GM23248 (cell line): ENCODE measurements around the gene GAPT. TPM values are rescaled to one million over a fixed set of nuclear protein-coding genes. Genes with fewer than 3 reads are reported as not detected.

Experiments used
- DNase-seq: peaks from one replicate; pipeline ENCODE4 v3.0.0-alpha.2; 2015
- H2AFZ ChIP-seq: fragments of 200-600 bp; sonication (generic); 2 replicates; pipeline ENCODE4 v1.6.1; 2016; ENCODE audit warnings: antibody characterized with exemption
- H3F3A ChIP-seq: fragments of 200-600 bp; sonication (generic); 2 replicates; pipeline ENCODE4 v1.6.1; 2016; ENCODE audit warnings: mild to moderate bottlenecking, antibody characterized with exemption, mixed run types; ENCODE audit not compliant: insufficient read depth
- H3K27ac ChIP-seq: fragments of 200-600 bp; sonication (generic); 2 replicates; pipeline ENCODE4 v1.5.1; 2016; ENCODE audit warnings: mild to moderate bottlenecking
- H3K27me3 ChIP-seq: fragments of 200-600 bp; sonication (generic); replicated peaks from 2 replicates; pipeline ENCODE4 v1.6.1; 2016; ENCODE audit warnings: mild to moderate bottlenecking; ENCODE audit not compliant: insufficient read depth
- H3K36me3 ChIP-seq: fragments of 200-600 bp; sonication (generic); 2 replicates; pipeline ENCODE4 v1.6.1; 2016; ENCODE audit warnings: low read depth, mild to moderate bottlenecking
- H3K4me1 ChIP-seq: fragments of 200-600 bp; sonication (generic); 2 replicates; pipeline ENCODE4 v1.6.1; 2016; ENCODE audit warnings: mild to moderate bottlenecking; ENCODE audit not compliant: insufficient read depth
- H3K4me2 ChIP-seq: fragments of 200-600 bp; sonication (generic); one replicate; pipeline ENCODE4 v1.6.1; 2016; ENCODE audit warnings: mild to moderate bottlenecking; ENCODE audit not compliant: unreplicated experiment
- H3K4me3 ChIP-seq: fragments of 200-600 bp; sonication (generic); 2 replicates; pipeline ENCODE4 v1.5.1; 2016; ENCODE audit warnings: mild to moderate bottlenecking
- H3K79me2 ChIP-seq: fragments of 200-600 bp; sonication (generic); 2 replicates; pipeline ENCODE4 v1.6.1; 2016; ENCODE audit warnings: mild to moderate bottlenecking; ENCODE audit not compliant: insufficient read depth
- H3K9ac ChIP-seq: fragments of 200-600 bp; sonication (generic); 2 replicates; pipeline ENCODE4 v1.6.1; 2016; ENCODE audit warnings: mild to moderate bottlenecking
- H3K9me2 ChIP-seq: fragments of 200-600 bp; sonication (generic); 2 replicates; pipeline ENCODE4 v1.6.1; 2016; ENCODE audit warnings: mixed run types, mild to moderate bottlenecking, moderate library complexity; ENCODE audit not compliant: insufficient read depth
- H3K9me3 ChIP-seq: fragments of 200-600 bp; sonication (generic); one replicate; pipeline ENCODE4 v1.6.1; 2017; ENCODE audit warnings: low read depth
- H4K20me1 ChIP-seq: fragments of 200-600 bp; sonication (generic); 2 replicates; pipeline ENCODE4 v1.6.0; 2016; ENCODE audit not compliant: insufficient read depth
- EZH2 ChIP-seq: fragments of 200-600 bp; sonication (generic); IDR thresholded peaks from 2 replicates; pipeline ENCODE4 v1.6.1; 2018; ENCODE audit warnings: antibody characterized with exemption, mild to moderate bottlenecking; ENCODE audit not compliant: insufficient read depth, poor library complexity, severe bottlenecking
- EZH2phosphoT487 ChIP-seq: fragments of 200-600 bp; sonication (generic); IDR thresholded peaks from 2 replicates; pipeline ENCODE4 v1.6.1; 2018; ENCODE audit warnings: antibody characterized with exemption, moderate library complexity, mild to moderate bottlenecking, low read depth; ENCODE audit not compliant: insufficient read depth
- WGBS, 2 experiments: methylation state at CpG; one replicate each; pipeline ENCODE4 v1.1.6; 2015 to 2017; ENCODE audit warnings: low lambda C conversion rate in 2 of 2, low coverage in 1 of 2; ENCODE audit errors: missing lambda C conversion rate in 2 of 2; 5-methylcytosine and 5-hydroxymethylcytosine counted together
- in situ Hi-C: fragments of 300-500 bp; cut with MboI; formaldehyde crosslinking; loops from 2 replicates; pipeline ENCODE4 v1.15.0; 2020
- polyA plus RNA-seq: library from polyadenylated mRNA; unstranded; fragments of >200 nt; fragmentation: Nextera tagmentation; extraction: Ambion mirVana; gene quantifications from 2 replicates; pipeline ENCODE4 v1.2.1, GENCODE V29; 2016
- total RNA-seq: library from RNA; depleted of rRNA; stranded (reverse); fragments of >200 nt; shearing (Covaris generic); gene quantifications from 2 replicates; pipeline ENCODE4 v1.2.3, GENCODE V29; 2014

GAPT gene
- total and polyA plus RNA-seq, 2 experiments from 2014 or later: not detected

DNA sequence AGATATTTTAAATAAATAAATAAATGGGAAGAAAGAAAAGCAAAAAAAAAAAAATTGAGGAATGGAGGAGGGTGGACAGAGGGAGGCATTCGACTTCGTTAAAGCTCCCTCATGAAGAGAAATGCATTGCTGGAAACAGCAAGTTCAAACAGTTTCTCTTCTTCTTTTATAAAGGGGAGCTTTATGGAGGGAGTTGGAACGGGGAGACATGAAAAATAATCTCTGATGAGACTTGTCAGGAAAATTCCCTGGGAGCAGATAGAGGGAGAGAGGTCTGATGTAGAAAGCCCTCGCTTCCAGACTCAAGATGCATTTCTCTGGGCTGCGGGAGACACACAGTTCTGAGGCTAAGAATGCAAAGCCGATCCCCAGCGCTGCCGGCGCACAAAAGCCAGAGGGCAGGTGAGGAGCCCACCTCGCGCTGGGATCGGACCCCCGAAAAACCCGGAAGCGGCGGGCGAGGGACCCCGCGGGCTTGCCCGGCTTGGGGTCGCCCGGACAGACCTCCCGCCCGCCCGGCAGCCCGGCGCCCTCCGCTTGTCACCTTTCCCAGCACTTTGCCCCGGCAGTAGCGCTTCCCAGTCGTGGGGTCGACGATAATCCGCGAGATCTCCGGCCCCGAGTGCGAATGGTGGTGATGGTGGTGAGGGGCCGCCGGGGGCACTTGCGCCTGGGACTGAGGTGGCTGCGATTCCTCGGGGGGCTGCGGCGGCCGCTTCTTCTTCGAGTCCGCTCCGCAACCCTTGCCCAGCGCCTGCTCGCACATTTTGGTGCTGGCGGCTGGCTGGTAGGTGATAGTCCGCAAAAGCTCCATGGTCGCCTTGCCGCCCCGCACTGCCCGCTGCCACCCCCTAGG lies 31.9 kb upstream of the GAPT start:
- H4K20me1 ChIP-seq: no peaks in the 10 kb centered on the region; the same call in 1 of the 2 replicates
- H3K9me2 ChIP-seq: no peaks in the 10 kb centered on the region
- H3K9ac ChIP-seq: peak overlapping the region; percentile 85
- in situ Hi-C loops: loop anchor here (5.0 to 25.0 kb wide), 6 partner anchors 572 to 1547 kb away; partner anchors contain the start of gene SETD9
- DNase-seq: peak; percentile 70
- H2AFZ ChIP-seq: peak overlapping the region; percentile 9; the same call in 1 of the 2 replicates
- peak overlapping the region; percentile 73 for H3K27ac ChIP-seq
- peak overlapping the region; percentile 98 for H3K4me3 ChIP-seq
- TF ChIP-seq EZH2phosphoT487 (no peak), EZH2 (no peak)
- no peaks in the 10 kb centered on the region for H3K27me3 ChIP-seq
- H3K4me1 ChIP-seq: peaks cover 41% of the 10 kb centered on the region
- H3K79me2 ChIP-seq: peaks cover 33% of the 10 kb centered on the region
- peaks cover 33% of the 10 kb centered on the region; the same call in 1 of the 2 replicates for H3F3A ChIP-seq
- H3K4me2 ChIP-seq: peak overlapping the region; percentile 87
- no peaks in the 10 kb centered on the region for H3K9me3 ChIP-seq
- WGBS, 2 experiments: 0 to 1% methylated on average over 37 to 48 of the region's 57 CpGs
- peaks cover 42% of the 10 kb centered on the region for H3K36me3 ChIP-seq

DNA sequence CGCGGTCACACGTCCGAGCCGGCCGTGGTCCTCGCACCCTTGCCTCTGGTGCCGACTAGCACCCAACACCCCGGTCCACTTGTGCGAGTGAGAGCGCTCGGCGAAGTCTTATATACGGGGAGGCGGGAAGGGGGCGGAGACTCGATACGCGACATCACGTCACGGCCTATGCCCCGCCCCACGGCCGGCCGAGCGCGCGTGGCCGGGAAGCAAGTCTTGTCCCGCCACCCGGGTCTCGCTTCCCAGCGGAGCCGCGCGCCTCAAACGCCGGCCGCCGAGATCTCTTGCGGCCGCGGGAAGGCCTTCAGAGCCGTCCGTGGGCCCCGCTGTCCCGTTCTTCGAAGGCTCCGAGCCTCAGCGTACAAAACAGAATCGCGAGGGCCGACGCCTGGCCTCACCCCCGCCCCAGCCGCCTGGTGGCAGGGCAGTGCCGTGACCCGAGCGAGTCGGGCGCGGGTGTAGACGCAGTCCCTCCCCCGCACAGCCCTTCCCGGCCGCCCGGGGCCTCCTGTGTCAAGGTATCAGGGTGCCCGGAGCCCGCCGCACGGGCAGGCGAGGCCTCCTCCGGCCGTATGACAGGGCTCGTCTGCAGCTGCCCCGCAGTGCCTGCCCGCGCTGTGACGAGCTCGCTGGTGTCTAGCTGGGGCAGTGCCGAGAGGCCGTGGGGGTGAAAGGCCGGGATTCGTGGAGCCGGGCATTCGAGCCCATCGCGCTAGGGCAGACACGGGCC lies 31.1 kb upstream of the GAPT start, which contains the start of gene PLK2:
PLK2 (minus strand) TSS at position 85 of the 730 bp plus-strand sequence. CDS start 127 bp downstream, outside the sequence.
- Histone ChIP-seq H3K4me3 (peak within 1 kb of the TSS; percentile 98), H3K9ac (peak within 1 kb of the TSS; percentile 85), H3K27me3 (no peaks in the 10 kb centered on the region), H4K20me1 (no peaks in the 10 kb centered on the region; the same call in 1 of the 2 replicates), H3K36me3 (peaks cover 34% of the 10 kb centered on the region), H3K9me3 (no peaks in the 10 kb centered on the region), H3K9me2 (no peaks in the 10 kb centered on the region), H3K4me1 (peaks cover 35% of the 10 kb centered on the region), H3K27ac (peak within 1 kb of the TSS; percentile 73), H2AFZ (peak within 1 kb of the TSS; percentile 67), H3K79me2 (peaks cover 33% of the 10 kb centered on the region), H3K4me2 (peak within 1 kb of the TSS; percentile 87), H3F3A (peaks cover 25% of the 10 kb centered on the region; the same call in 1 of the 2 replicates)
- WGBS, 2 experiments: 0 to 1% methylated on average over 64 to 85 of the region's 89 CpGs
- in situ Hi-C loops: loop anchor here (5.0 to 25.0 kb wide), 5 partner anchors 675 to 1548 kb away; partner anchors contain the start of gene SETD9
- DNase-seq: peak; percentile 95
- TF ChIP-seq EZH2: no peak
- no peak for TF ChIP-seq EZH2phosphoT487

DNA sequence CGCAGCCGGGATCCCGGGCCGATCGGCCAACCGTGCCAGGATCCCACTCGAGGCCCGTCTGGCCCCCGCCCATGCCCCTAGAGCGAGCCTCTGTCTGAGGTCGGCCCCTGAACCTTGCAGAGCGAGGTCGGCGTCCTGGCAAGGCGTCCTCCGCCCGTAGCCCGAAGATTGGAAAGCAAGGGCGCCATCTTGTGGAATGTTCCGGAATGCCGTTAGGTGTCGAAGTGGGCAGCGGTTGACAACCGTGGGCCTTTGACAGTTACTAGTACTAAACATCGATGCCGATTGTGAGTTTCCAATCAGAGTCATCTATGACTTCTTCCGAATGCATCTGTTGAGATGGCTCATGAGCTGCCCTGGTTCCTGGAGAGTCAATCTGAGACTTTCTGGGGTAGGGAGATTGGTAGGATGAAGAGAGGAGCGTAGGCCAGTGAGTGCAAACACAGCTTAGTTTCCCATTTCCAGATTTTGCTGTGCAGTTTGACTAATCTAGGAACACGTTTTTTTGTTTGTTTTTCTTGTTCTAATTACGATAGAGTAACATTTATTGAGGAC lies 30.4 kb upstream of the GAPT start:
- WGBS, 2 experiments: 5 to 6% methylated on average over 20 to 30 of the region's 30 CpGs
- Histone ChIP-seq H3K36me3 (peaks cover 28% of the 10 kb centered on the region), H2AFZ (peak overlapping the region; percentile 67), H3K79me2 (peaks cover 33% of the 10 kb centered on the region), H3K4me3 (peak overlapping the region; percentile 98), H3F3A (peaks cover 19% of the 10 kb centered on the region; the same call in 1 of the 2 replicates), H3K9me3 (no peaks in the 10 kb centered on the region), H3K9ac (peak overlapping the region; percentile 85), H3K4me1 (peaks cover 29% of the 10 kb centered on the region), H3K9me2 (no peaks in the 10 kb centered on the region), H3K27me3 (no peaks in the 10 kb centered on the region), H3K4me2 (peak overlapping the region; percentile 87), H4K20me1 (no peaks in the 10 kb centered on the region; the same call in 1 of the 2 replicates), H3K27ac (peak overlapping the region; percentile 73)
- in situ Hi-C loops: loop anchor here (5.0 to 25.0 kb wide), 5 partner anchors 676 to 1549 kb away; partner anchors contain the start of gene SETD9
- TF ChIP-seq EZH2: no peak
- TF ChIP-seq EZH2phosphoT487: no peak
- DNase-seq: peak; percentile 91
